HepG2 (cell line): ENCODE data around the gene CHN2. TPM values are rescaled to one million over a fixed set of nuclear protein-coding genes. Genes with fewer than 3 reads are reported as not detected.

ENCODE experiments used
- ATF7 ChIP-seq, 2 experiments: fragments of 450-650 bp in 1 of 2; sonication (generic) in 1 of 2; formaldehyde crosslinking in 1 of 2; IDR thresholded peaks; 2 replicates each; pipeline versions ENCODE4 v1.4.0 to v1.6.1; 2016 to 2020; ENCODE audit warnings: antibody characterized with exemption in 1 of 2, mild to moderate bottlenecking in 1 of 2, missing genetic modification reagents in 1 of 2
- BATF2 ChIP-seq: sonication (generic); formaldehyde crosslinking; IDR thresholded peaks from 2 replicates; pipeline ENCODE4 v1.8.0; 2022; ENCODE audit warnings: mild to moderate bottlenecking, missing genetic modification reagents, moderate library complexity
- MNT ChIP-seq: fragments of 450-650 bp; IDR thresholded peaks from 2 replicates; pipeline ENCODE4 v1.6.1; 2016
- MTF2 ChIP-seq: sonication (generic); formaldehyde crosslinking; IDR thresholded peaks from 2 replicates; pipeline ENCODE4 v1.5.0; 2020; ENCODE audit warnings: missing genetic modification reagents, borderline replicate concordance
- MXD4 ChIP-seq: IDR thresholded peaks from 2 replicates; pipeline ENCODE4 v1.6.1; 2016; ENCODE audit warnings: mild to moderate bottlenecking, missing biosample characterization, missing genetic modification reagents
- SATB2 ChIP-seq: sonication (generic); formaldehyde crosslinking; IDR thresholded peaks from 2 replicates; pipeline ENCODE4 v1.5.0; 2020; ENCODE audit warnings: missing genetic modification reagents
- ZBTB46 ChIP-seq: sonication (generic); formaldehyde crosslinking; IDR thresholded peaks from 2 replicates; pipeline ENCODE4 v1.4.0; 2020; ENCODE audit warnings: mild to moderate bottlenecking, missing genetic modification reagents, borderline replicate concordance
- ZNF329 ChIP-seq: sonication (generic); formaldehyde crosslinking; IDR thresholded peaks from 2 replicates; pipeline ENCODE4 v1.9.0; 2021; ENCODE audit warnings: low read depth, mild to moderate bottlenecking, missing genetic modification reagents
- polyA plus RNA-seq, 8 experiments: library from polyadenylated mRNA; depleted of rRNA in 3 of 8; stranded (reverse) in 7 of 8; unstranded in 1 of 8; fragments of >200 nt; fragmentation: Illumina TruSeq in 4 of 8; extraction: Trizol in 4 of 8; gene quantifications; 2 replicates each; pipeline versions ENCODE4 v1.2.1 to v1.2.3, GENCODE V29; 2011 to 2016; ENCODE audit warnings: low read depth in 4 of 8, missing spikeins in 1 of 8, mixed read lengths in 1 of 8; ENCODE audit not compliant: insufficient read depth in 1 of 8
- total RNA-seq, 5 experiments: library from RNA; depleted of rRNA; stranded (reverse); fragments of >200 nt; fragmentation: Illumina TruSeq; extraction: Trizol; gene quantifications; 2 replicates each; pipeline ENCODE4 v1.2.3, GENCODE V29; 2016; ENCODE audit warnings: low read depth in 1 of 5
- TF ChIP-seq, protein P1 (sequence below): sonication (generic); formaldehyde crosslinking; IDR thresholded peaks from 2 replicates; pipeline ENCODE4 v1.8.0; 2022; ENCODE audit warnings: missing genetic modification reagents, mild to moderate bottlenecking, borderline replicate concordance
- TF ChIP-seq, protein P2 (sequence below): sonication (generic); formaldehyde crosslinking; IDR thresholded peaks from 2 replicates; pipeline ENCODE4 v1.5.0; 2020; ENCODE audit warnings: missing genetic modification reagents
- TF ChIP-seq, protein P3 (sequence below): sonication (generic); formaldehyde crosslinking; IDR thresholded peaks from 2 replicates; pipeline ENCODE4 v1.5.1; 2020; ENCODE audit warnings: mild to moderate bottlenecking, missing genetic modification reagents
- TF ChIP-seq, protein P4 (sequence below): sonication (generic); formaldehyde crosslinking; IDR thresholded peaks from 2 replicates; pipeline ENCODE4 v1.8.0; 2023; ENCODE audit warnings: mild to moderate bottlenecking, missing genetic modification reagents
- TF ChIP-seq, protein P5 (sequence below): sonication (generic); formaldehyde crosslinking; IDR thresholded peaks from 2 replicates; pipeline ENCODE4 v1.5.1; 2020; ENCODE audit warnings: mild to moderate bottlenecking, missing genetic modification reagents, borderline replicate concordance

CHN2 gene
- total and polyA plus RNA-seq, 2 of the 13 experiments (the other 11 are each of a cell fraction or from before 2014, with no cell fraction given), result 23.5 to 30.5 TPM

DNA sequence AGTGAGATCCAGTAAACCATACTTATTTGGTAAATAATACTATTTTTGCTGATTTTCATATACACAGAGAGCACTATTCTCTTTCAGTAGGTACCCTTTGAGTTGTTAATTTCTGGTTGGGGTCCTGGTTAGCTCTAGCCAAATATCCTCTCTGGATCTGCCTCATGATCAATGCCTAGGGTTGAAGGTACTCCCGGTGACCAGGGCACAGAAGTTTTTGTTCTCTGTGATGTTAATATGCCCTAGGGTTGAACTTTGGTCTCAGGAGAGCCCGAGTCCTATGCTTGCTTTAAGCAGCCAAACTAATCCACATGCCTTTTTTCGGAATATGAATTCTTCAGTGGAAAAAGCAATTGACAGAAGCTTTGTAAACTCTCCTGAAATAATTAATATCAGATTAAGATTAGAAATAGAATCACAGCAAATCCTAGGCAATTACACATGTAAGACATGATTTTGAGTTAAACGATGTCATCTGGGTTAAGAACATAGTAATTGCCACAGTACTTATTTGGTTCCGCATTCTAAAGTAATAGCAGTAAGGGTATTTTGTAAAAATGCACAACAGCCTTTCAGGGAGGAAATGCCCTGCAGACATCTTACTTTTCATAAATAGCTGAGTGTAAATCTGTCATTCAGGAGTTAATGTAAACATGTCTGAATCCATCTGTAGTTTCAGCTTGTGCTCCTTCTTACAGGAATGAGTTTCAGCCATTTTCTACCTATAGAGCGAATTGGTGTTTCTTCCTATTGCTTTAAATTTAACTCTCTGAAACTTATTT lies 10.1 kb downstream of the CHN2 start (continued):
- TF ChIP-seq ATF7 (IDR thresholded peaks at IDR 0.05) (no peak), ATF7 (CRISPR knock-in tag; IDR thresholded peaks at IDR 0.05) (no peak), ZBTB46 (CRISPR knock-in tag) (no peak), SATB2 (no peak), MTF2 (no peak), ZNF329 (CRISPR knock-in tag) (no peak), BATF2 (CRISPR knock-in tag) (no peak), MXD4 (CRISPR knock-in tag) (no peak), MNT (no peak)
- TF ChIP-seq, protein P1, sequence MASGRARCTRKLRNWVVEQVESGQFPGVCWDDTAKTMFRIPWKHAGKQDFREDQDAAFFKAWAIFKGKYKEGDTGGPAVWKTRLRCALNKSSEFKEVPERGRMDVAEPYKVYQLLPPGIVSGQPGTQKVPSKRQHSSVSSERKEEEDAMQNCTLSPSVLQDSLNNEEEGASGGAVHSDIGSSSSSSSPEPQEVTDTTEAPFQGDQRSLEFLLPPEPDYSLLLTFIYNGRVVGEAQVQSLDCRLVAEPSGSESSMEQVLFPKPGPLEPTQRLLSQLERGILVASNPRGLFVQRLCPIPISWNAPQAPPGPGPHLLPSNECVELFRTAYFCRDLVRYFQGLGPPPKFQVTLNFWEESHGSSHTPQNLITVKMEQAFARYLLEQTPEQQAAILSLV, result no peak
- TF ChIP-seq, protein P2, sequence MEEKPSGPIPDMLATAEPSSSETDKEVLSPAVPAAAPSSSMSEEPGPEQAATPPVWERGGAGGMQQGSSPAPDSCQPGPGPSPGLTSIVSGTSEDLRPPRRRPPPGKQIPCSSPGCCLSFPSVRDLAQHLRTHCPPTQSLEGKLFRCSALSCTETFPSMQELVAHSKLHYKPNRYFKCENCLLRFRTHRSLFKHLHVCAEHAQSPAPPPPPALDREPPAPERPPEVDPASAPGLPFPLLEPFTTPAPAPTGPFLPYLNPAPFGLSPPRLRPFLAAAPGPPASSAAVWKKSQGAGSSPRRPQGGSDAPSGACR (CRISPR knock-in tag), result no peak
- TF ChIP-seq, protein P3, sequence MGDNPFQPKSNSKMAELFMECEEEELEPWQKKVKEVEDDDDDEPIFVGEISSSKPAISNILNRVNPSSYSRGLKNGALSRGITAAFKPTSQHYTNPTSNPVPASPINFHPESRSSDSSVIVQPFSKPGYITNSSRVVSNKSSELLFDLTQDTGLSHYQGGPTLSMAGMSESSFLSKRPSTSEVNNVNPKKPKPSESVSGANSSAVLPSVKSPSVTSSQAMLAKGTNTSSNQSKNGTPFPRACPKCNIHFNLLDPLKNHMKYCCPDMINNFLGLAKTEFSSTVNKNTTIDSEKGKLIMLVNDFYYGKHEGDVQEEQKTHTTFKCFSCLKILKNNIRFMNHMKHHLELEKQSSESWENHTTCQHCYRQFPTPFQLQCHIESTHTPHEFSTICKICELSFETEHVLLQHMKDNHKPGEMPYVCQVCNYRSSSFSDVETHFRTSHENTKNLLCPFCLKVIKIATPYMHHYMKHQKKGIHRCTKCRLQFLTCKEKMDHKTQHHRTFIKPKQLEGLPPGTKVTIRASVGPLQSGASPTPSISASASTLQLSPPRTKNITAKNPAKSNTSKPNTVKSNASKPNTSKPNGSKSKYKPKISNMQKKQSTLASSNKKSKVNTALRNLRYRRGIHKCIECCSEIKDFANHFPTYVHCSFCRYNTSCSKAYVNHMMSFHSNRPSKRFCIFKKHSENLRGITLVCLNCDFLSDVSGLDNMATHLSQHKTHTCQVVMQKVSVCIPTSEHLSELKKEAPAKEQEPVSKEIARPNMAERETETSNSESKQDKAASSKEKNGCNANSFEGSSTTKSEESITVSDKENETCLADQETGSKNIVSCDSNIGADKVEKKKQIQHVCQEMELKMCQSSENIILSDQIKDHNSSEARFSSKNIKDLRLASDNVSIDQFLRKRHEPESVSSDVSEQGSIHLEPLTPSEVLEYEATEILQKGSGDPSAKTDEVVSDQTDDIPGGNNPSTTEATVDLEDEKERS (CRISPR knock-in tag), result no peak
- TF ChIP-seq, protein P4, sequence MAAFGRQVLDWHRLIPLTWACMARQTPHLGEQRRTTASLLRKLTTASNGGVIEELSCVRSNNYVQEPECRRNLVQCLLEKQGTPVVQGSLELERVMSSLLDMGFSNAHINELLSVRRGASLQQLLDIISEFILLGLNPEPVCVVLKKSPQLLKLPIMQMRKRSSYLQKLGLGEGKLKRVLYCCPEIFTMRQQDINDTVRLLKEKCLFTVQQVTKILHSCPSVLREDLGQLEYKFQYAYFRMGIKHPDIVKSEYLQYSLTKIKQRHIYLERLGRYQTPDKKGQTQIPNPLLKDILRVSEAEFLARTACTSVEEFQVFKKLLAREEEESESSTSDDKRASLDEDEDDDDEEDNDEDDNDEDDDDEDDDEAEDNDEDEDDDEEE, result no peak
- TF ChIP-seq, protein P5, sequence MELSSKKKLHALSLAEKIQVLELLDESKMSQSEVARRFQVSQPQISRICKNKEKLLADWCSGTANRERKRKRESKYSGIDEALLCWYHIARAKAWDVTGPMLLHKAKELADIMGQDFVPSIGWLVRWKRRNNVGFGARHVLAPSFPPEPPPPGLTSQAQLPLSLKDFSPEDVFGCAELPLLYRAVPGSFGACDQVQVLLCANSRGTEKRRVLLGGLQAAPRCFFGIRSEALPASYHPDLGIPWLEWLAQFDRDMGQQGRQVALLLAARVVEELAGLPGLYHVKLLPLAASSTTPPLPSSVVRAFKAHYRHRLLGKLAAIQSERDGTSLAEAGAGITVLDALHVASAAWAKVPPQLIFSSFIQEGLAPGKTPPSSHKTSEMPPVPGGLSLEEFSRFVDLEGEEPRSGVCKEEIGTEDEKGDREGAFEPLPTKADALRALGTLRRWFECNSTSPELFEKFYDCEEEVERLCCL (CRISPR knock-in tag), result no peak
